ENCODE data around the gene RPL7A.

DNA sequence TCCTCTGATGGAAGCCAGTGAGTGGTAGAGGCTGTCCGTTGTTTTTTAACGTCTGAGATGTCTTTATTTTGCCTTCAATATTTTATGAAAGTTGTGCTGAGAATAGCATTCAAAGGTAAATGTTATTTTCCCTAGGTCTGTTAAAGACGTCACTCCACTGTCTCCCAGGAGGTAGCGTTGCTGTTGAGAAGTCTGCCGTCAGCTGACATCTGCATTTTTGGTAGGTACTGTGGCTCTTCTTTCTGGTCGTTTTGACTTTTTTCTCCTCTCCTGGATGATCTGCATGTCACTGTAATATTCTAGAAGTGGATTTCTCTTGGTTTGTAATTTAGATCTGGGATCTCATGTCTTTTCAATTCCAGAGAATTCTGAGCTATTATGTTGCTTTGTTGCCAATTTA lies 38.4 kb upstream of the RPL7A start:
- no peak for TF ChIP-seq CTCF (IDR thresholded peaks at IDR 0.05; ENCODE audit: insufficient read depth, low read length)
- no peak for TF ChIP-seq SPI1 (IDR thresholded peaks at IDR 0.05; ENCODE audit: borderline replicate concordance, low read depth)
